Activated naive CD8-positive, alpha-beta T cell treated with anti-CD3 and anti-CD28 coated beads for 36 hours (primary cell): Measurements from ENCODE around the gene INPPL1. TPM values are rescaled to one million over a fixed set of nuclear protein-coding genes. Genes with fewer than 3 reads are reported as not detected.
A peak's percentile ranks its signal among the peaks of the same experiment; 100 is the strongest.

Experiments used
- DNase-seq: peaks from one replicate; pipeline ENCODE4 v3.0.0; 2021
- H3K27ac Mint-ChIP-seq: one replicate; pipeline ENCODE4 v1.8.0; 2022; ENCODE audit warnings: mild to moderate bottlenecking, moderate library complexity, mixed read lengths
- H3K27me3 Mint-ChIP-seq: one replicate; pipeline ENCODE4 v1.8.0; 2022; ENCODE audit warnings: mild to moderate bottlenecking, mixed read lengths
- H3K36me3 Mint-ChIP-seq: one replicate; pipeline ENCODE4 v1.8.0; 2021; ENCODE audit warnings: mild to moderate bottlenecking, mixed read lengths
- H3K4me1 Mint-ChIP-seq: one replicate; pipeline ENCODE4 v1.8.0; 2021; ENCODE audit warnings: mixed read lengths
- H3K4me3 Mint-ChIP-seq: one replicate; pipeline ENCODE4 v1.8.0; 2022; ENCODE audit warnings: mild to moderate bottlenecking, moderate library complexity, mixed read lengths
- H3K9me3 Mint-ChIP-seq: one replicate; pipeline ENCODE4 v1.8.0; 2022; ENCODE audit warnings: mixed read lengths
- total RNA-seq, 2 experiments: library from RNA; stranded (reverse); gene quantifications; one replicate each; pipeline ENCODE4 v1.2.3, GENCODE V29; 2021

The INPPL1 gene
- total RNA-seq, 2 experiments from 2014 or later = 69.5 to 71.2 TPM

DNA sequence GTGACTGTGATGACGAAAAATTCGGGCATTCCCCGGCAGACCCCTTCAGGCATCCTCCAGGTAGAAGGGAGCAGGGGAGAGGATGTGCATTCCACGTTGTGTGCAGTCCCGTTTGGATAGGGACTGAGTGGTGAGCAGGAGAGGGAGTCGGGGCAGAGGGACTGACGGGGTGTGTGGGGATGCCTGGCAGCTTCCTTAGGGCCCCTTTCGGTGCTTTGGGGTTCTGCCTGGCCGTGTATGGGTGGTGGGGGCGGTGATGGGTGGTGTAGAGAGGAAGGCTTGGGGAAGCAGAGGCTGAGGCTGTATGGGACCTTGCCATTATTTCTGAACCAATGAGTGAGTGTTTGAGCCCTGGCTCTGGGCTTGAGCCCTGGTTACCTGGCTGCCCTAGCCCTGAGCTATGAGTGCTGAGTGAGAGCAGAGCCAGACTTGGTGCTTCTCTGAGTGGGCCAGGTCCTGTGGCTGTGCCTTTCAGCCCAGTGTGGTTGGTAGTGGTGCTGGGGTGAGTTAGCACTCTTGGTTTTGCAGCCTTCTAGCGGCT, 914 bp downstream of the INPPL1 start:
- Mint-ChIP-seq H3K4me3 (peak overlapping the region; percentile 92), H3K9me3 (no peaks in the 10 kb centered on the region), H3K27me3 (no peaks in the 10 kb centered on the region), H3K27ac (peak overlapping the region; percentile 90), H3K4me1 (peaks cover 24% of the 10 kb centered on the region), H3K36me3 (peaks cover 9% of the 10 kb centered on the region)
- DNase-seq = peak; percentile 40

DNA sequence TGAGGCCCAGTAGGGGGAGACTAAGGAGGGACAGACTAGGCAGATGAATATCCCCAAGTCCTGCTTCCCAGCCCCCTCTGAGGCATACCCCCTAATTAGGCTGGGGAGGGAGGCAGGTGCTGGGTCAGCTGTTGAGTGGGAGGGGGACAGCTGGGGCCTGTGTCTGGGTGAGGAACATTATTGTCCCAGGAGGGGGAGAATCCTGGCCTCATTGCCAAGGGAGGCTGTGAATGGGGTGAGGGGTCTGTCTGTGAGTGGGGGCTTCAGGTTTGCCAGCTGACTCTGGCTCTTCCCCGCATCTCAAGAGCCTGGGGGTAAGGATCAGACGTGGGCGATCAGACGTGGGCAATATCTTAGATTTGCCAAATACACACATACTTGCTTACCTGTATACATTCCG, 2.1 kb downstream of the INPPL1 start:
- H3K4me3 Mint-ChIP-seq = no peak overlapping the region
- no peaks in the 10 kb centered on the region for H3K9me3 Mint-ChIP-seq
- H3K4me1 Mint-ChIP-seq = peaks cover 18% of the 10 kb centered on the region
- DNase-seq = no peak
- H3K36me3 Mint-ChIP-seq = peaks cover 12% of the 10 kb centered on the region
- H3K27ac Mint-ChIP-seq = no peak overlapping the region
- H3K27me3 Mint-ChIP-seq = no peaks in the 10 kb centered on the region

DNA sequence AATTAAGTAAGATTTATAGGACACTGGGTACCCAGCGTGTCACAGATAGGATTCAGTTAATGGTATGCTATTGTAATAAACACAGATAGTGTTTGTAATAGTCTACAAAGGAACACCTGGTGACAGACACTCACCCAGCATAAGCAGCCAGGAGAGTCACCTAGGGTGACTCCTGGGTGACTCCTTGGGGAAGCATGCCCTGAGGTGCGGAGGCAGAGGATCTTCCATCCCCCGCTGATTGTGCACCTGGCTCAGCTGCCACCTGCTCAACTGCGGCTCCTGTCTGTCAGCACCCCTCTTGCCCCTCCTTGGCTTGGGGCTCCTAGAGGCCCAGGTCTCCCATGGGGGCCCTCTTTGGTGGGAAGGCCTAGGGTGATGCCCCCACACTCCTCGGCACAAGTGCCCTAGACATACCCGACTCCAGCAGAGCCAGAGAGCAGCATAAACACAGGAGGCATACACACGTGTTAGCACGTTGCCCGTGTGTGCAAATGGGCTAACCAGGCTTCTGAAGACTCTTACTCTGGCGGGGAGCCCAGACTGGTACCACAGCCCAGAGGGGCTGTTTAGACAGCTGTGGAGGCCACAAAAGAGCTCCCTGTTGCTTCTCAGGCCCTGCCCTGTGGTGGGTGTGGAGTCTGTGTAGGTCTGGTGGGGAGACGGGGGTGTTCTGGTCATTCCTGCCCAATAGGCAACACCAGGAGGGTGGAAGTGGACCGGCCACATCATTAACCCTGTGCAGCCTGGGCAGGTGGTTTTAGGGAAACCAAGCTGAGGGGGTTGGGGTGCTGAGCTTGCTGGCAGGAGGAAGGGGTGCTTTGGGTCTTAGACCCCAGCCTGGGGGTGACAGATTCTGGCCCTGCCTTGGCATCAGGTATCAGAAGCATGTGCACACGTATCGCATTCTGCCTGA, 3.0 kb downstream of the INPPL1 start:
- no peak overlapping the region for H3K27ac Mint-ChIP-seq
- H3K4me3 Mint-ChIP-seq = no peak overlapping the region
- no peaks in the 10 kb centered on the region for H3K9me3 Mint-ChIP-seq
- peaks cover 15% of the 10 kb centered on the region for H3K36me3 Mint-ChIP-seq
- DNase-seq = no peak
- H3K27me3 Mint-ChIP-seq = no peaks in the 10 kb centered on the region
- H3K4me1 Mint-ChIP-seq = peaks cover 13% of the 10 kb centered on the region

DNA sequence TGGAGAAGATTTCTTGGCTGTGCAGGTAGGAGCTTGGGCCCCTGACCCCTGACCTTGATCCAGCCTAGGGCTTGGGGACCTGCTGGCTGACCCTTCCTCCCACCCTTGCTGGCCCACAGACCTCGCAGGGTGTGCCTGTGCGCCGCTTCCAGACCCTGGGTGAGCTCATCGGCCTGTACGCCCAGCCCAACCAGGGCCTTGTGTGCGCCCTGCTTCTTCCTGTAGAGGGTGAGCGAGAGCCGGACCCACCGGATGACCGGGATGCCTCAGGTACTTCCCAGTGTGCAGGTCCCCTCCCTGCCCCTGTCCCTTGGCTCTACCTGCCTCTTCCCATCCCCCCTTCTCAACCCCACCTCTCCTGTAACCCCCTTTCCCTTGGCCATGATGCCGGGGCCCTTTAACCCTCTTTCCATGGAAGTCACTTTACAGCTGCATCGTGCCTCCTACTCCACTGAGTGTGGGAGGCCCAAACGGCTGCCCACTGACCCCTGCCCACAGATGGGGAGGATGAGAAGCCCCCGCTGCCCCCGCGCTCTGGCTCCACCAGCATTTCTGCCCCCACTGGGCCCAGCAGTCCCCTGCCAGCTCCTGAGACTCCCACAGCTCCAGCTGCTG, 3.8 kb downstream of the INPPL1 start:
- Mint-ChIP-seq H3K4me3 (no peak overlapping the region), H3K9me3 (no peaks in the 10 kb centered on the region), H3K27me3 (no peaks in the 10 kb centered on the region), H3K4me1 (peaks cover 9% of the 10 kb centered on the region), H3K36me3 (peaks cover 15% of the 10 kb centered on the region), H3K27ac (no peak overlapping the region)
- DNase-seq = no peak

DNA sequence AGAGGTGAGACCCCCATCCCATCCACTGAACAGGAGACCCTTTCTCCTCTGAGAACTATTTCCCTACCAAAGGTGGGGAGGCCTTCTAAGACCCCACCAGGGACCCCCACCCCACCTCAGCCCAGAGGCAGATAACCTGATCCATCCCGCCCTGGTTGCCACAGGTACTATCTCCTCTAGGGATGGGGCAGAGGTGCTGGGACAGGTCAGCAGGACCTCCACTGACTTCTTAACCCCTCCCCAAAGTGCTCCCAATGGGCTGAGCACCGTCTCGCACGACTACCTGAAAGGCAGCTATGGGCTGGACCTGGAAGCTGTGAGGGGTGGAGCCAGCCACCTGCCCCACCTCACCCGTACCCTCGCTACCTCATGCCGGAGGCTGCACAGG, 4.3 kb downstream of the INPPL1 start:
- Mint-ChIP-seq H3K36me3 (peaks cover 15% of the 10 kb centered on the region), H3K4me1 (peaks cover 9% of the 10 kb centered on the region), H3K9me3 (no peaks in the 10 kb centered on the region), H3K27me3 (no peaks in the 10 kb centered on the region), H3K4me3 (no peak overlapping the region), H3K27ac (no peak overlapping the region)
- no peak for DNase-seq

DNA sequence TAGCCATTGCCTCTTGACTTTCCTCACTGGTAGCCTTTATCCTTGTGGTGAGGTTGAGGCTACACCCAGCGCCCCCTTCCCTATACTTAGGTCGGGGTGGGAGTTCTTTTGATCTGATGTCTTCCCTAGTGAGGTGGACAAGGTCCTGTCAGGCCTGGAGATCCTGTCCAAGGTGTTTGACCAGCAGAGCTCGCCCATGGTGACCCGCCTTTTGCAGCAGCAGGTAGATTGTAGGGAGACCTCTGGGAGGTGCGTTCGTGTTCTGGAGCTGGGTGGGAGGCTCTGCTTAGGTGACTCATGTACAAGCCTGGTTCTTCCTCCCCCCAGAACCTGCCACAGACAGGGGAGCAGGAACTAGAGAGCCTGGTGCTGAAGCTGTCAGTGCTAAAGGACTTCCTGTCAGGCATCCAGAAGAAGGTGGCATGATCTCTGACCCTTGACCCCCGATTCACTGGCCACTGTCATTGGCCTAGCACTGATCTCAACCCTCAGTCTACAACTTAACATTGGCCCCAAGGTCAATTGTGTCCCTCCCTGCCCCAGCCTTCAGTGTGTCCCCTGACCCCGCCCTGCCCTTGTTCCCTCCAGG, 4.9 kb downstream of the INPPL1 start:
- H3K27ac Mint-ChIP-seq = no peak overlapping the region
- peaks cover 9% of the 10 kb centered on the region for H3K4me1 Mint-ChIP-seq
- no peak for DNase-seq
- H3K36me3 Mint-ChIP-seq = peaks cover 15% of the 10 kb centered on the region
- no peak overlapping the region for H3K4me3 Mint-ChIP-seq
- H3K9me3 Mint-ChIP-seq = no peaks in the 10 kb centered on the region
- H3K27me3 Mint-ChIP-seq = no peaks in the 10 kb centered on the region

DNA sequence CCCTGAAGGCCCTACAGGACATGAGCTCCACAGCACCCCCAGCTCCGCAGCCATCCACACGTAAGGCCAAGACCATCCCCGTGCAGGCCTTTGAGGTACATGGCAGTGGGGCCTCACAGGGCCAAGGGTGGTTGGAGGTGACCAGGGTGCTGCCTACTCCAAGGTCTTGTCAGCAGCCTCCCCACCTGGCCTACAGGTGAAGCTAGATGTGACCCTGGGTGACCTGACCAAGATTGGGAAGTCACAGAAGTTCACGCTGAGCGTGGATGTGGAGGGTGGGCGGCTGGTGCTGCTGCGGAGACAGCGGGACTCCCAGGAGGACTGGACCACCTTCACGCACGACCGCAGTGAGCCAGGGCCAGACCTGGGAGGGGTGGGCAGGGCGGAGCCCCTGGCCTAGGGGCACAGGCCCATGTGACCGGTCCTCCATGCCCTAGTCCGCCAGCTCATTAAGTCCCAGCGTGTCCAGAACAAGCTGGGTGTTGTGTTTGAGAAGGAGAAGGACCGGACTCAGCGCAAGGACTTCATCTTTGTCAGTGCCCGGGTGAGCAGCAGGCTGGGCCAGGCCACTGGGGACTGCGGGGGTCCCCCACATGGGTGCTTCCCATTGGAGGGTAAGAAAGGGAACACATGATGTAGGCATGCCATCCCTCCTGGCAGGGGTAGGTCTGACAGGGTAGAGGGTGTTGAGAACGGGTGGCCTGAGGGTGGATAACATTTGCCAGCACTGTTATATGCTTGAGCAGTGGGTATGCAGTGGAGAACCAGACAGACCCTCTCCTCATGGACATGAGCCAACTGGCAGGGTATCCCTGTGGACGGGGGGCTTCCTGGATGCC, 5.6 kb downstream of the INPPL1 start:
- Mint-ChIP-seq H3K27me3 (no peaks in the 10 kb centered on the region), H3K4me1 (peaks cover 9% of the 10 kb centered on the region), H3K4me3 (no peak overlapping the region), H3K36me3 (peaks cover 15% of the 10 kb centered on the region), H3K27ac (no peak overlapping the region), H3K9me3 (no peaks in the 10 kb centered on the region)
- DNase-seq = no peak

DNA sequence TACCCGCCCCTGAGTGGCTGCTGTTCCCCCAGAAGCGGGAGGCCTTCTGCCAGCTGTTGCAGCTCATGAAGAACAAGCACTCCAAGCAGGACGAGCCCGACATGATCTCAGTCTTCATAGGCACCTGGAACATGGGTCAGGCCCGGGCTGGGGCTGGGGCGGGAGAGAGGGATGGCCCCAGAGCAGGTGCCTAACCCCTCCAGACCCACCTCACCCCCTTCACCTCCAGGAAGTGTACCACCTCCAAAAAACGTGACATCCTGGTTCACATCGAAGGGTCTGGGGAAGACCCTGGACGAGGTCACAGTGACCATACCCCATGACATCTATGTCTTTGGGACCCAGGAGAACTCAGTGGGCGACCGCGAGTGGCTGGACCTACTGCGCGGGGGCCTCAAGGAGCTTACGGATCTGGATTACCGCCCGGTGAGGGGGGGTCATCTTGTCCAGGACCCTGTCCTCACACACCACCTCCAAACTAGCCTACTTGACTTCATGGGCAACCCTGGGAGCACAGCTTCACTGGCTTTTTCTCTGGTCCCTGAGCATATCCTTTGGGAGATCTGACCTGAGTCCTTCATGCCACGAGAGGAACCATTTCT, 6.3 kb downstream of the INPPL1 start:
- Mint-ChIP-seq H3K9me3 (no peaks in the 10 kb centered on the region), H3K4me1 (peaks cover 2% of the 10 kb centered on the region), H3K27me3 (no peaks in the 10 kb centered on the region), H3K36me3 (peaks cover 15% of the 10 kb centered on the region), H3K27ac (no peak overlapping the region), H3K4me3 (no peak overlapping the region)
- no peak for DNase-seq

DNA sequence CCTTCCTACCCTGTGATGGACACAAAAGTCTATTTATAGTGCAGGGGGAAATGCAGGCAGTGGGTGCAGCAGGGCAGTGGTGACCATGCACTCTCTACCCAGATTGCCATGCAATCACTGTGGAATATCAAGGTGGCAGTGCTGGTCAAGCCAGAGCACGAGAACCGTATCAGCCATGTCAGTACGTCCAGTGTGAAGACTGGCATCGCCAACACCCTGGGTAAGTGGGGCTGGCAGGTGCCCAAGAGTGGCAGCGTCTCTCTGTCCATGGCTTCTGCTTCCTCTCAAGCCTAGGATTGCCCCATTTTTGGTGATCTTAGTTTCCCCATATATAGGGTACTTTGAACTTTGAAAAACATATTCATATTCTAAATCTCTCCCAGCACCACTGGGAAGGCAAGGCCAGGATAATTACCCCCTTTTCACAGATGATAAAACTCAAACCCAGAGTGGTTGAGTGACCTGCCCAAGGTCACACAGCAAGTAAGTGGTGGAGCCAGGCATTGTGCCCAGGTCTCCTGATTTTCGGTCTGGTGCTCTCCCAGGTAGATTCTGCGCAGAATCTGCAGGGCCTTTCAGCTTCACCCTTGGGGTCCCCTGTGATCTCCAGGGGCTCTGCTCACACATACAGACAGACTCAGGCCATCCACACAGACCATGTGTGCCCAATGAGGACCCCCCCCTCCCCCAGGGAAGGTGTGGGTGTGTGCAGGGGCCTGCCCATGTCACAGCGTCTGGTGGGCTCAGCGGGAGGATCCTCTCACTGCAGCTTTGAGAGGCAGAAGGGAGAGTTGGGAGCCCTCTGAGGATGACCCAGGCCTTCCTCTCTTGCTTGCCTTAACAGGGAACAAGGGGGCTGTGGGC, 7.1 kb downstream of the INPPL1 start:
- H3K27me3 Mint-ChIP-seq = no peaks in the 10 kb centered on the region
- H3K36me3 Mint-ChIP-seq = peaks cover 15% of the 10 kb centered on the region
- no peak for DNase-seq
- no peak overlapping the region for H3K4me3 Mint-ChIP-seq
- H3K9me3 Mint-ChIP-seq = no peaks in the 10 kb centered on the region
- H3K4me1 Mint-ChIP-seq = peaks cover 1% of the 10 kb centered on the region
- no peak overlapping the region for H3K27ac Mint-ChIP-seq

DNA sequence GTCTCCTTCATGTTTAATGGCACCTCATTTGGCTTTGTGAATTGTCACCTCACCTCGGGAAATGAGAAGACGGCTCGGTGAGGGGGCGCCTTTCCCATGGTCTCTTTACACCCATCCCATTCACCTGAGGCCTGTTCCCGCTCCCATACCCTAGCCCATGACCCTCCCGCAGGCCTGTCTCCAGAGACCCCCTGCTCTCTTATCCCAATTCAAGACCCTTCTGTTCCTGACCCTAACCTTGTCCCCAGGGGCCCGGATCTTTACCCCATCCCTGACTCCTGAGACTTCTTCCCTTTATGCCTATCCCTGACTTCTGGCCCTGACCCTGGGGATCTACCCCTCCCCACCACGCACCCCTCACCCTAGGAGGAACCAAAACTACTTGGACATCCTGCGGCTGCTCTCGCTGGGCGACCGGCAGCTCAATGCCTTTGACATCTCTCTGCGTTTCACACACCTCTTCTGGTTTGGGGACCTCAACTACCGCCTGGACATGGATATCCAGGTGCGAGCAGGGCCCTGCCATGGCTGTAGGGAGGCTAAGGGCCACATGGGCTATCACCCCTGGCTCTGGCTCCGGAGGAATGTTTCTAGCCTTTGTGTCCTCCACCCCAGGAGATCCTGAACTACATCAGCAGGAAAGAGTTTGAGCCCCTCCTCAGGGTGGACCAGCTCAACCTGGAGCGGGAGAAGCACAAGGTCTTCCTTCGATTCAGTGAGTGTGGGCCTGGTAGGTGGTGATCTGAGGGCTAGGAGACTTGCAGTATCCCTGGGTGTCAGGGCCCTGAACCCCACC, 7.9 kb downstream of the INPPL1 start:
- H3K4me1 Mint-ChIP-seq = peaks cover 1% of the 10 kb centered on the region
- no peak overlapping the region for H3K27ac Mint-ChIP-seq
- no peak for DNase-seq
- peaks cover 15% of the 10 kb centered on the region for H3K36me3 Mint-ChIP-seq
- no peaks in the 10 kb centered on the region for H3K27me3 Mint-ChIP-seq
- no peaks in the 10 kb centered on the region for H3K9me3 Mint-ChIP-seq
- H3K4me3 Mint-ChIP-seq = no peak overlapping the region

DNA sequence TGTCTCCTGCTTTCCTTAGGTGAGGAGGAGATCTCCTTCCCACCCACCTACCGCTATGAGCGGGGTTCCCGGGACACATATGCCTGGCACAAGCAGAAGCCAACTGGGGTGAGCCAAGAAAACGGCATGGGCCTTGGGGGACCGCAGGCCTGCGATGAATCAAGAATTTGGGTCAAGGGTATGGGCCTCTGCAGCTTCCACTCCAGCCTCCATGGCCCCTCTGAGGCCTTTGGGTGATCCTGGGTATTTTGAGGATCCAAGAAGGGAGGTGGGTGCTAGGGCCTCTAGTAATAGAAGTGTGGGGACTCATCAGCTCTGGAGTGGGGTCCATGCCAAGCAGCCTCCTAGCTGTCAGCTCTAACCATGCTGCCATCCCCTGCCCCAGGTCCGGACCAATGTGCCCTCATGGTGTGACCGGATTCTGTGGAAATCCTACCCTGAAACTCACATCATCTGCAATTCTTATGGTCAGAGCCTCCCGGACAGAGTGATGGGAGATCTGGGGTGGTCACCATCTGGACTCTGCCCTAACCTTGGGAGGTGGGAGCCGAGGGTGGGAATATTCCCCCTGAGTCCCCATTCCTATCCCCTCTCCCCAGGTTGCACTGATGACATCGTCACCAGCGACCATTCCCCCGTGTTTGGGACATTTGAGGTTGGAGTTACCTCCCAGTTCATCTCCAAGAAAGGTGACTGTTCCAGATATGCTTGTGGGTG, 8.6 kb downstream of the INPPL1 start:
- no peaks in the 10 kb centered on the region for H3K9me3 Mint-ChIP-seq
- H3K36me3 Mint-ChIP-seq = peaks cover 15% of the 10 kb centered on the region
- no peak for DNase-seq
- no peaks in the 10 kb centered on the region for H3K27me3 Mint-ChIP-seq
- H3K4me1 Mint-ChIP-seq = peaks cover 1% of the 10 kb centered on the region
- H3K4me3 Mint-ChIP-seq = no peak overlapping the region
- no peak overlapping the region for H3K27ac Mint-ChIP-seq

DNA sequence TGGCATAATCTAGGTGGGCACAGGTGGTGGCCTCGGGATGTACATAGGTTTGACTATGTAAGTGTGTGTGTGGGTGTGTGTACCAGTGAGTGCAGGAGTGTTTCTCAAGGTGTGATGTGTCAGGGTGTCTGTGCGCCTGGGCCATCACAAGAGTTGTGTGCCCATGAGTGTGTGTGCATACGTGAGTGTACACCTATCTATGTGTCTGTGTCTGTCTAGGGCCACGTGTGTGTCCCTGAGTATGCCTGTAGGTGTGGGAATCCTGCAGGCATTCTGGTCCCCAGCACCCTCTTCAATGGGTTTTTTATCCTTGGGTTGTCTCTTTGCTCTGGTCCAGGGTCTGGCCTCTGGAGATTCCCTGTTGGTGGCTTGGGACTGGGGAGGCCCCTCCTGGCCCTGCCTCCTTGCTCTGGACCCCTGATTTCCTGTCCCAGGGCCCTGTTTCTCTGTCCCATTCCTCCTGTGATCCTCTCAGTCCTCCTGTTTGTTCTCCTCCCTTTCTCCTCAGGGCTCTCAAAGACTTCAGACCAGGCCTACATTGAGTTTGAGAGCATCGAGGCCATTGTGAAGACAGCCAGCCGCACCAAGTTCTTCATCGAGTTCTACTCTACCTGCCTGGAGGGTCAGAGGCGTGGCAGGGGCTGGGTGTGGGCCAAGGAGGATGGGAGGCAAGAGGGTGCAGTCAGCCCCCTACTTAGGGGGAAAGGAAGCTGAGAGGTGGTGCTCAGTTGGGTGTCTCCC, 9.4 kb downstream of the INPPL1 start:
- Mint-ChIP-seq H3K27me3 (peaks cover 3% of the 10 kb centered on the region), H3K27ac (no peak overlapping the region), H3K36me3 (peaks cover 14% of the 10 kb centered on the region), H3K4me3 (no peak overlapping the region), H3K4me1 (peaks cover 4% of the 10 kb centered on the region), H3K9me3 (no peaks in the 10 kb centered on the region)
- DNase-seq = no peak
